ENCODE results near the gene TMEM134. TPM values are rescaled to one million over a fixed set of nuclear protein-coding genes. Genes with fewer than 3 reads are reported as not detected.
"Not testable (repeated sequence)": the region's sequence is repeated elsewhere in the genome, so short reads cannot be mapped to it uniquely, and the experiment has no call there.

TMEM134 gene
- total and polyA plus RNA-seq, 9 of the 15 experiments (the other 6 are each of a cell fraction or from before 2014, with no cell fraction given): 0.63 to 48.4 (median 10.7) TPM

DNA sequence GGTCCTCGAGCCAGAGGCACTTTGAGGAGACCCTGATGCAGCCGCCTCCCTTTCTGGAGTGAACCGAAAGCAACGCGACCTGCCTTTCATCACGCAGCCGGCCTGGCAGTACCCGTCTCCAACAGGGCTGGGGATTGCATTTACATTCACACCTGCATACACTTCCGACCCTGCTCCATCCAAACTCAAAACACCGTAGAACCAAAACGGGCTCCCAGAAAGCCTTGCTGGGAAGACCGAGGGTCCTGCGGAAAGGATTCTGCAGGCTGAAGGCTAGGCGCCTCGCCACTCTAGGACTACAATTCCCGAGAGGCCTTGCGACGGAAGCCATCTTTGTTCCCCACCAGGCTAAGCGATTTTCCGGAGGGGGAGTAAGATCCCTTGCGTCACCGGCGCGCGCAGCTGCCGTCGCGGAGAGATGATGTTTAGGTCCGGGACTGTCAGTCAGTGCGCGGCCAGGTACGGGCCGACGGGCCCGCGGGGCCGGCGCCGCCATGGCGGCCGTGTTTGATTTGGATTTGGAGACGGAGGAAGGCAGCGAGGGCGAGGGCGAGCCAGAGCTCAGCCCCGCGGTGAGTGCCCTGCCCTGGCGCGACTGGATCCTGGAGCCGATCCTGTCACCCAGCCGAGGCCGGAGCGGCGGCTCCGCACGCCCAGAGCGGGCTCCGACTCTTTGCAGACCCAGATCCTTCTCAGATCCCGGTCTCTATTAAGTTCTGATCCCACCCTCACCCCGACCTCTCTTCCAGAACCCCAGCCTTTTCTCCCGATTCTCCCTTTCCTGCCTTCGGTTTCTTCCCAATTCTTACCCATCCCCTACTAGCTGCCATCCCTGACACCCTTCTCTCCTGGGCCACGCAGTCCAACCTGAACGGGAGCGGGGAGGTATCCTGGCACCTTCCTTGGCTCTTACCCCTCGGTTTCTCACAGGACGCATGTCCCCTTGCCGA, 40.7 kb downstream of the TMEM134 start, which contains the start of gene RPS6KB2 (continued):
- TF ChIP-seq TEAD4 (IDR thresholded peaks at IDR 0.05; ENCODE audit: low read length) (no peak), TEAD4 (CRISPR knock-in tag; IDR thresholded peaks at IDR 0.05; ENCODE audit: borderline replicate concordance) (no peak), ZFP36 (IDR thresholded peaks at IDR 0.05; ENCODE audit: low read depth, low read length, partially characterized antibody) (no peak), SMAD1 (IDR thresholded peaks at IDR 0.05; ENCODE audit: low read depth, low read length, partially characterized antibody) (no peak), STAT5A (IDR thresholded peaks at IDR 0.05; ENCODE audit: borderline replicate concordance, low read length) (no peak)

DNA sequence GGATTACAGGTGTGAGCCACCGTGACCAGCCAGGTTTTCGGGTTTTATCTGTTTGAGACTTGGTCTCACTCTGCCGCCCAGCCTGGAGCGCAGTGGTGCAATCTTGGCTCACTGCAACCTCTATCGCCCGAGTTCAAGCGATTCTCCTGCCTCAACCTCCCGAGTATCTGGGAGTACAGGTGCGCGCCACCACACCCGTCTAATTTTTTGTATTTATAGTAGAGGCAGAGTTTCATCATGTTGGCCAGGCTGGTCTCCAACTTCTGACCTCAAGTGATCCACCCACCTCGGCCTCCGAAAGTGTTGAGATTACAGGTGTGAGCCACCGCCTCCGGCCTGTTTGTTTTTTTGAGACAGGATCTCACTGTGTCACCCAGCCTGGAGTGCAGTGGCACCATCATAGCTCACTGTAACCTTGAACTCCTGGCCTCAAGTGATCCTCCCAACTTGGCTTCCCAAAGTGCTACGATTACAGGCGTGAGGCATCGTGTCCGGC, 41.6 kb downstream of the TMEM134 start:
- H3K4me3 ChIP-seq: peak overlapping the region; percentile 83
- H3K27me3 ChIP-seq (ENCODE audit: control insufficient read depth in 2 of 2, insufficient read depth in 2 of 2, low read length in 2 of 2); CTCF ChIA-PET (ENCODE audit: low intra/inter-chr PET ratio); BruUV-seq (replicated peaks); H3K9me1 ChIP-seq (ENCODE audit: control insufficient read depth, insufficient read depth, low read length); H4K20me1 ChIP-seq (replicated peaks; ENCODE audit: control insufficient read depth, insufficient read depth, low read length); in situ Hi-C loops (cut with MboI); H3K9me3 ChIP-seq (replicated peaks; ENCODE audit: control insufficient read depth, insufficient read depth, low read depth, low read length); FAIRE-seq; ATAC-seq; DNase-seq (ENCODE audit: extremely low read depth in 1 of 4, low spot score in 3 of 4); TF ChIP-seq NR2C1 (tag; IDR thresholded peaks at IDR 0.05): not testable (repeated sequence)
- peak overlapping the region; percentile 56; the same call in 2 of the 3 replicates for H3K27ac ChIP-seq (ENCODE audit: extremely low read depth, low read depth, low read length)
- peak overlapping the region in 1 of 2 experiments; percentile 62; a peak in 1 of 4 replicates for H3K9ac ChIP-seq (ENCODE audit: insufficient read depth in 1 of 2, low read depth in 2 of 2, low read length in 2 of 2)
- intact Hi-C loops (cut with micrococcal nuclease): loop anchor here (5.0 kb wide), 1 partner anchor 80 kb away; the partner anchor contains the start of genes CDK2AP2 and PITPNM1
- H3K4me1 ChIP-seq (replicated peaks in 1 of 2; ENCODE audit: control insufficient read depth in 2 of 2, insufficient read depth in 2 of 2, low read length in 2 of 2): peaks cover 9 to 38% of the 10 kb centered on the region in 2 experiments; a peak in 4 of 5 replicates
- peak overlapping the region; percentile 93 for H2AFZ ChIP-seq (ENCODE audit: low read depth, low read length)
- peaks cover 25% of the 10 kb centered on the region for H3K79me2 ChIP-seq (ENCODE audit: control insufficient read depth, insufficient read depth, low read length)
- POLR2A ChIA-PET: interaction anchor here (0.6 to 0.7 kb wide), 2 partner anchors 117 to 122 kb away, joined by 3 read pairs; no protein-coding TSS in a partner anchor
- WGBS (ENCODE audit: insufficient coverage, low coverage, missing lambda C conversion rate): 84% methylated on average over 18 of the region's 19 CpGs
- 0 out of 2 replicates have a peak, but pooled peaks have one; percentile 1 for TF ChIP-seq NR2C1 (IDR thresholded peaks at IDR 0.05)
- H3K36me3 ChIP-seq (ENCODE audit: control insufficient read depth, insufficient read depth, low read length): peaks cover 32% of the 10 kb centered on the region; the same call in 2 of the 3 replicates
- peak overlapping the region; percentile 93 for H3K4me2 ChIP-seq (ENCODE audit: insufficient read depth, low read length)

All from K562 (cell line).